Stimulated activated naive CD8-positive, alpha-beta T cell treated with anti-CD3 and anti-CD28 coated beads, Interleukin-15, Interleukin-2, amounts not matched to agents 100 U/mL and 50 U/mL, for 24 hours (primary cell): ENCODE measurements around the gene B4GALNT3.

Source experiments
- ATAC-seq: fragments of 150-1000 bp; cut with Tn5 transposase; one replicate; pipeline ENCODE4 v1.10.0; 2021
- DNase-seq: peaks from one replicate; pipeline ENCODE4 v3.0.0; 2021

Gene B4GALNT3

GRCh38 chr12:539540-540310, 80.0 kb downstream of the B4GALNT3 start:
- DNase-seq (no peak), ATAC-seq (no peak)

- ATAC-seq (no peak), DNase-seq (no peak)
Observed at GRCh38 chr12:541676-542324, 82.1 kb downstream of the B4GALNT3 start.

DNA sequence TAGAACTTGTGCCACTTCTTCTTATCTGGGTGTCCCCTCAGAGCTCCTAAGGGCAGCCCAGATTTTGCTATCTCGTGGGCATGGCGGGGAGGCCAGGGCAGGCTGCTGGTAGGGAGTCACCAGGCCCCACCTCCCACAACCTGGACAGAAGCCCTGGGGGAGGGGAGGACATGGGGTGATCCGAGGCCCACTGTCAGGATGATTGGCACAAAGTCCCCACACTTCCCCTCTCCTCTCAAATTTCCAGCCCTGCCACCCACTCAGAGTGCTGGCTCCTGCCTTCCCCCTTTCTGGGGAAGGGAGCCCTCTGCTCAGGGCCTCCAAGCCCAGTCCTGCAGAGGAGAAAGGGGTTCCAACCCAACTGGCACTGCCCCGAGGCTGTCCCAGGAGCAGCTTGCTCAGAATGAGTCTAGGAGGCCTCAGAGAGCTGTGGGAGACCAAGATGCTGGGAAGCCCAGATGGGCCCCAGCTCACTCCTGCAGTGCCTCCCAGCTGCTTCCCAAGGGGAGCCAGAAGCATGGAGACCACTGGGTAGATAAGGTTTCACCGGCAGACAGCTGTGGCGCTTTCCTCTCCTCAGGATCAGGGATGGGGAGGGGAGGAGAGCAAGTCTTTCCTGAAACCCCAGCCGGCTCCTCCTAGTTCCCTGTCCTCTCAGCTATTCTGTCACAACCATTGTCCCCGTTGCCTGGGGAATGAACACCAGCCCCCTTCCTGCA, 82.8 kb downstream of the B4GALNT3 start:
- DNase-seq (no peak), ATAC-seq (no peak)

- ATAC-seq, result no peak
- DNase-seq, result no peak
Observed at GRCh38 chr12:543114-543451, 83.3 kb downstream of the B4GALNT3 start.

DNA sequence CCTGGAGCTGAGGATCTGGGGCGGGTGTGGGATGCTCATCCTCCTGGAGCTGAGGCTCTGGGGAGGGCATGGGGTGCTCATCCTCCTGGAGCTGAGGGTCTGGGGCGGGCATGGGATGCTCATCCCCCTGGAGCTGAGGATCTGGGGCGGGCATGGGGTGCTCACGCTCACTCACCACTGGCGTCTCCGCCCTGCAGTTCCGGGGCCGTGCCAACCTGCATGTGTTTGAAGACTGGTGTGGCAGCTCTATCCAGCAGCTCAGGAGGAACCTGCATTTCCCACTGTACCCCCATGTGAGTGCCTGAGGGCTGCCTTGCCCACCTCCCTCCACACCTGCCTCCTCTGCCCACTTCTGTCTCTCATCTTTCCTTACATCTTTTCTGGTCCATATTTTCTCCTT, 84.4 kb downstream of the B4GALNT3 start:
- ATAC-seq (no peak), DNase-seq (no peak)

- ATAC-seq (no peak), DNase-seq (no peak)
Observed at GRCh38 chr12:544941-545635, 85.3 kb downstream of the B4GALNT3 start.

GRCh38 chr12:545835-546234, 86.1 kb downstream of the B4GALNT3 start:
- ATAC-seq (no peak), DNase-seq (no peak)

GRCh38 chr12:546265-546919, 86.7 kb downstream of the B4GALNT3 start:
- ATAC-seq, result no peak
- no peak for DNase-seq

DNA sequence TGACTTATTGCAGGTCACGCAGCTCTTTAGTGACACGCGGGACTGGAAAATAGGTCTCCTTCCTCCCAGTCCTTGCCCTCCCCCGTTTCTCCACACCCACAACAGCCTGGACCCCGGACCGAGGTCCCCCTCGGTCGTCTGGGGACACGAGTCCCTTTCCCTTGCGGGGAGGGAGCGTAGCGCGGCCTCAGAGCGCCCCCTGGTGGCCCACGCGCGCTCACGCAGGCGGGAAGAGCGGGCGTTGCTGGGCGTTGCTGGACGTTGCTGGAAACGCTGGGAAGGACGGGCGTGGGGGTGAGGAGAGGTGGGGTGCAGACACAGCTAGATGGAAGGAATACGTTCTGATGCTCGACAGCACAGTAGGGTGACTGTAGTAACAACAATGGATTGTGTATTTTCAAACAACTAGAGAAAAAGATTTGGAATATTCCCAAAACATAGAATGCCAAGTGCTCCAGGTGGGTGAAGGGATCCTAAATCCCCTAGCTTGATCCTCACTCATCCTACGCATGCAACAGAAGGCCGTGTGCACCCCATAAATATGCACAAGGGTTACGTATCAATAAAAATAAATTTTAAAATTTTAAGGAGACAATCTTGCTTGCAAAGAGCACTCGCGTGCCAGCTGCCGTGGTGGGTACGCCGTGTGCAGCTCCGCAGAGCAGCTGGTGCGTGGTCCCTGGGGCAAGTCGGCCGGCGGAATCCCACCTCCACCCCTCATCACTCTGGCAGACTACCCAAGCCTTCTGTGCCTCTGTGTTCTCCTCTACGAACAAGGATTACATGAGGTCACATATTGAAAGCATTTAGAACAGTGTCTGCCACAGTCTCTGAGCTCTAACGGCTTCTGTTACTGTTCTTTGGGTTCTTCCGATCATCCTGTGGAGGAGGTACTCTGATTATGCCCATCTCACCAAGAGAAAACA, 87.4 kb downstream of the B4GALNT3 start:
- ATAC-seq (peak; percentile 78), DNase-seq (peak; percentile 82)

- no peak for ATAC-seq
- no peak for DNase-seq
Observed at GRCh38 chr12:547883-548470, 88.2 kb downstream of the B4GALNT3 start.

DNA sequence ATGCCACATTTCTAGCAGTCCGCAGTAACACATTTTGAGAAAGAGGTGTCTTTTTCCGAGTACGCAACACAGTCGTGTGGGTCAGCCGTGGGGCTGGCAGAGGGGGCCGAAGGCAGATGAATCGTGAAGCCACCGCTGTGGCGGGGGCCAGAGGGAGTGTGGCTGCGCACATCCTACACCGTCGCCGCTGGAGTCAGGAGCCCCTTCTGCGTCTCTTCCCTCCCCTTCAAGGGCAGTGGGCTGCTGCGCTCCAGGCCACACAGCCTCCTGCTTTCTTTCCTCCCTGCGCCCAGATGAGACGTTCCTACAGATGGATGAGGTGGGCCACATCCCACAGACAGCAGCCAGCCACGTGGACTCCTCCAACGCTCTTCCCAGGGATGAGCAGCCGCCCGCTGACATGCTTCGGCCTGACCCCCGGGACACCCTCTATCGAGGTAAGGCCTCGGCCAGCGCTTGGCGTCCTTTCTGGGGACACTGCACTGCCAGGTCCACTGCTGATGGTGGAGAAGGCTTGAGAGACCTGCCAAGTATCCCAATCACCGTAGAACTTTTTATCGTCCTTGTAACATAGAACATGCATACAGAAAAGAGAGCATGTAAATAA, 89.8 kb downstream of the B4GALNT3 start:
- no peak for DNase-seq
- no peak for ATAC-seq

DNA sequence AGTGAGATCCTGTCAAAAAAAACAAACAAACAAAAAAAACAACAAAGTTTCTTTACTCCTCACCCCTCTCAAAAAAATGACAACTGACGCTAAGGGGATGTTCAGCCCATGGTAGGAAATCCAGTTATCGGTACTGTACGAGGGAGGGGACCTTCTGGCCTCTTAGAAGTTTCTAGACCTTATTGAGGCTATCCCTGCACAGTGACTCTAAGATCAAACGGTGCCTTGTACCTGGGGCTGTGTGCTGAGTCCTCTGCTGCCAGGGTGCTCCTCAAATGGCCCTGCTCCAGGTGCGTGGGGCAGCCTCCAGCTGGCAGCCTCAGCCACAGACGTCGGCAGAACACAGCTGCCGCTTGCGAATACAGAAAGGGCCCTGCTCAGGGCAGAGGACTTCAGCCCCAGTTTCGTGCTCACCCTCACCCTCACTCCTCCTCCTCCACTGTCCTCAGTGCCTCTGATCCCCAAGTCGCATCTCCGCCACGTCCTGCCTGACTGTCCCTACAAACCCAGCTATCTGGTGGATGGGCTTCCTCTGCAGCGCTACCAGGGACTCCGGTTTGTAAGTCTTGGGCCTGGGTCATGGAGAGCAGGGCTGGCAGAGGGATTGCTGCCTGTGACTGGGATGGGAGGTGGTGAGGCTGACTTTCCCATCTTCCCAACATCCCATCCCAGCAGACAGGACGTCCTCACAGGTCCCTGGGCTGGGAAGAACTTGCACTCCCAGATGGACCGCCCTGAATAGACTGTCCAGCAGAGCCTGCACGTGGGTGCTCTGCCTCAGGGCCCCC, 90.9 kb downstream of the B4GALNT3 start:
- ATAC-seq (no peak), DNase-seq (no peak)

- ATAC-seq (no peak), DNase-seq (no peak)
Observed at GRCh38 chr12:552466-552865, 92.7 kb downstream of the B4GALNT3 start.

DNA sequence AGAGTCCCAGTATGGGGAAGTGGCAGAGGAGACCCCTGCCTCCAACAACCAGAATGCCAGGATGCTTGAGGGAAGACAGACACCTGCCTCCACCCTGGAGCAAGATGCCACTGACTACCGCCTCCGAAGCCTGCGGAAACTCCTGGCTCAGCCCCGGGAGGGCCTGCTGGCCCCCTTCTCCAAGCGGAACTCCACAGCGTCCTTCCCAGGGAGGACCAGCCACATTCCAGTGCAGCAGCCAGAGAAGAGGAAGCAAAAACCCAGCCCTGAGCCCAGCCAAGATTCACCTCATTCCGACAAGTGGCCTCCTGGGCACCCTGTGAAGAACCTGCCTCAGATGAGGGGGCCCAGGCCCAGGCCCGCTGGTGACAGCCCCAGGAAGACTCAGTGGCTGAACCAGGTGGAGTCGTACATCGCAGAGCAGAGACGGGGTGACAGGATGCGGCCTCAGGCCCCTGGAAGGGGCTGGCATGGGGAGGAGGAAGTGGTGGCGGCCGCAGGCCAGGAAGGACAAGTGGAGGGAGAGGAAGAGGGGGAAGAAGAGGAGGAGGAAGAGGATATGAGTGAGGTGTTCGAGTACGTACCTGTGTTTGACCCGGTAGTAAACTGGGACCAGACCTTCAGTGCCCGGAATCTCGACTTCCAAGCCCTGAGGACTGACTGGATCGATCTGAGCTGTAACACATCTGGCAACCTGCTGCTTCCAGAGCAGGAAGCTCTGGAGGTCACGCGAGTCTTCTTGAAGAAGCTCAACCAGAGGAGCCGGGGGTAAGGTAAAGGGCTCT, 93.7 kb downstream of the B4GALNT3 start:
- ATAC-seq (peak; percentile 8), DNase-seq (peak; percentile 21)

GRCh38 chr12:554001-554285, 94.2 kb downstream of the B4GALNT3 start:
- no peak for DNase-seq
- no peak for ATAC-seq

DNA sequence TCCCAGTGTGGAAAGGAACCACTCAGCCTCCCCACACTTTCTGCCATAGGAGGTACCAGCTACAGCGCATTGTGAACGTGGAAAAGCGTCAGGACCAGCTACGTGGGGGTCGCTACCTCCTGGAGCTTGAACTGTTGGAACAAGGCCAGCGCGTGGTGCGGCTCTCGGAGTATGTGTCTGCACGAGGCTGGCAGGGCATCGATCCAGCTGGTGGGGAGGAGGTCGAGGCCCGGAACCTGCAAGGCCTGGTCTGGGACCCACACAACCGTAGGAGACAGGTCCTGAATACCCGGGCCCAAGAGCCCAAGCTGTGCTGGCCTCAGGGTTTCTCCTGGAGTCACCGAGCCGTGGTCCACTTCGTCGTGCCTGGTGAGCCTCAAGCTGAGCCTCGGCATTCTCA, 96.8 kb downstream of the B4GALNT3 start:
- DNase-seq (no peak), ATAC-seq (no peak)

DNA sequence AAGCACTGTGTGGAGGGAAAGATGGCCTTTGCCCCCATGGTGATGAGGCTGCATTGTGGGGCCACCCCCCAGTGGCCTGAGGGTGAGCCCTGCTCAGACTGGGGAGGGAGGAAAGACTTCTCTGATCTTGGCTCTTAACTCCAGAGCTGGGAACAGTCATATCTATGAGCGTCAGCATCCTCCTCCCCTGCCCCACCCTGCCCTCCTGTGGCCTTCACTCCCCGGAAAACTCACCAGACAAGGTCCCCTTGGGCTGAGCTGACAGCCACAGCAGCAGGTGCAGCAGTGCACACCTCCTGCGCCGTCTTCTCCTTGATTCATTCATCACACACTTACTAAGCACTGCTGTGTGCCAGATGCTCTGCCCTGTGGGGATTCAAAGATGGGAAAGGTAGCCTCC, 98.8 kb downstream of the B4GALNT3 start:
- ATAC-seq (no peak), DNase-seq (no peak)

DNA sequence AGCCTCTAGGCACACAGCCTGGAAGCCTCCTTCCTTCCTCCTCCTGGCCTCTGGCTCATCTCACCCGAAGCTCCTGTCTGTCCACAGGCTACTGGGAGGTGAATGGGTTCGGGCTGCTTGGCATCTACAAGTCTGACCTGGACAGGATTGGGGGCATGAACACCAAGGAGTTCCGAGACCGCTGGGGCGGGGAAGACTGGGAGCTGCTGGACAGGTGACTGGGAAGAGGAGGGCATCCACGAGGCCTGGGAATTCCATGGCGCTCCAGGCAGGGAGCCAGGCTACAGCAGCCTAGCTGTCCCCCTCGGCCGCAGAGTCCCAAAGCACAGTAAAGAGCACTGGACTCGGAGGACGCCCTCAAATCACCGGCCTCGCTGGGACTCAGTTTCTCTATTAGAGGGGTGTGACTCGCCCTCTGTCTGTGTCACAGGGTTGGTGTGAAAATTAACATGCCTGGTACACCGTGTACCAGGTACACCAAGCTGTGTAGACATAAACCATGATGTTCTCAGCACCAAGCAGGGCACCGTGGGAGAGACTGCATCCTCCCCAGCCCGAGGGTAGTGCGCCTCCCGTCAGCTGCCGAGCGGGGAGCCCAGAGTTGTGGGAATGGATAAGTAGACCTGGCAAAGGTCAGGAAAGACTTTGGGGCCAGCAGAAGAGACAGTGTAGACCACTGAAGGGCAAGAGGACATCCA, 99.6 kb downstream of the B4GALNT3 start:
- ATAC-seq (no peak), DNase-seq (no peak)
